CD4-positive, alpha-beta T cell treated with Interleukin-15 for 1 hour (primary cell): ENCODE data around the gene AGXT2.

ENCODE experiments used
- DNase-seq: peaks from one replicate; pipeline ENCODE4 v3.0.0-alpha.2; 2020

AGXT2 gene

GRCh38 chr5:34957857-34958690 lies 89.7 kb downstream of the AGXT2 start:
- no peak for DNase-seq

- no peak for DNase-seq
These were observed 90.4 kb downstream of the AGXT2 start for GRCh38 chr5:34957321-34957720.
